Cardiac fibroblast (primary cell): ENCODE results near the gene ANKMY1.
"Not testable (repeated sequence)": the region's sequence is repeated elsewhere in the genome, so short reads cannot be mapped to it uniquely, and the experiment has no call there.

Experiments
- DNase-seq, 2 donors: peaks; one replicate each; pipeline versions ENCODE4 v3.0.0 to v3.0.0-alpha.2; 2010; ENCODE audit warnings: low read depth in 2 of 2
- H3K4me3 ChIP-seq, 2 donors: replicated peaks in 1 of 2; 1 replicate in 1 of 2; 2 replicates in 1 of 2; pipeline ENCODE4 v1.5.1; 2011; ENCODE audit warnings: low read depth in 2 of 2, low read length in 2 of 2, mild to moderate bottlenecking in 2 of 2, moderate library complexity in 1 of 2
- TF ChIP-seq, protein P1 (sequence below): IDR thresholded peaks from one replicate; pipeline ENCODE4 v1.5.1; 2011; ENCODE audit warnings: low read depth, mild to moderate bottlenecking, low read length, inconsistent platforms

The ANKMY1 gene

DNA sequence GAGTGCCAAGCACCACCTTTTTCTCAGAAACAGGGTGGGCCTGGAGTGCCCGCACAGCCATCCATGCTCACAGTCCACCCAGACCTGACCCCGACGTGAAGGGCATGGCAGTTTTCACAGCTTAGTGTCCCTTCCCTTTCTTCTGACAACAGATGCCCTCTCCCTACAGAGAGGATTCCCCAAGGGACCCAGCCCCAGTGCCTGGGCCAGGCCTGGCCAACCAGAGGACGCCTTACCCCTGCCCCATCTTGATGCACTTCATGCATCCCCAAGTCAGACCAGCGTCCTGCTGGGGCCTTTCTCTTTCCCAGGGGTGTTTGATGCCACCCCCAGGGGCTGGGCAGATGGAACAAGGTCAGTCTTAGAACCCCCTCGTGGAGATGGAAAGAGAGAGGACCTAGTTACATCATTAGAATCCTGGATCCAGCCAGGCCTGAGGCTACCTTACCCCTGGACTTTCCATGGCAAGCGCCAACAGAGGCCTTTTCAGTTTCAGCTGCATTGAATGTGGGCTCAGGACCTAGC is 3.8 kb downstream of the ANKMY1 start:
- DNase-seq = no peak
- TF ChIP-seq, protein P1, sequence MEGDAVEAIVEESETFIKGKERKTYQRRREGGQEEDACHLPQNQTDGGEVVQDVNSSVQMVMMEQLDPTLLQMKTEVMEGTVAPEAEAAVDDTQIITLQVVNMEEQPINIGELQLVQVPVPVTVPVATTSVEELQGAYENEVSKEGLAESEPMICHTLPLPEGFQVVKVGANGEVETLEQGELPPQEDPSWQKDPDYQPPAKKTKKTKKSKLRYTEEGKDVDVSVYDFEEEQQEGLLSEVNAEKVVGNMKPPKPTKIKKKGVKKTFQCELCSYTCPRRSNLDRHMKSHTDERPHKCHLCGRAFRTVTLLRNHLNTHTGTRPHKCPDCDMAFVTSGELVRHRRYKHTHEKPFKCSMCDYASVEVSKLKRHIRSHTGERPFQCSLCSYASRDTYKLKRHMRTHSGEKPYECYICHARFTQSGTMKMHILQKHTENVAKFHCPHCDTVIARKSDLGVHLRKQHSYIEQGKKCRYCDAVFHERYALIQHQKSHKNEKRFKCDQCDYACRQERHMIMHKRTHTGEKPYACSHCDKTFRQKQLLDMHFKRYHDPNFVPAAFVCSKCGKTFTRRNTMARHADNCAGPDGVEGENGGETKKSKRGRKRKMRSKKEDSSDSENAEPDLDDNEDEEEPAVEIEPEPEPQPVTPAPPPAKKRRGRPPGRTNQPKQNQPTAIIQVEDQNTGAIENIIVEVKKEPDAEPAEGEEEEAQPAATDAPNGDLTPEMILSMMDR = no peak
- H3K4me3 ChIP-seq = no peak overlapping the region

GRCh38 chr2:240551811-240552210 is 6.0 kb downstream of the ANKMY1 start:
- DNase-seq = no peak
- TF ChIP-seq, protein P1 = no peak
- no peak overlapping the region for H3K4me3 ChIP-seq

GRCh38 chr2:240551288-240551687 is 6.5 kb downstream of the ANKMY1 start:
- no peak overlapping the region for H3K4me3 ChIP-seq
- DNase-seq = no peak
- TF ChIP-seq, protein P1 = no peak

DNA sequence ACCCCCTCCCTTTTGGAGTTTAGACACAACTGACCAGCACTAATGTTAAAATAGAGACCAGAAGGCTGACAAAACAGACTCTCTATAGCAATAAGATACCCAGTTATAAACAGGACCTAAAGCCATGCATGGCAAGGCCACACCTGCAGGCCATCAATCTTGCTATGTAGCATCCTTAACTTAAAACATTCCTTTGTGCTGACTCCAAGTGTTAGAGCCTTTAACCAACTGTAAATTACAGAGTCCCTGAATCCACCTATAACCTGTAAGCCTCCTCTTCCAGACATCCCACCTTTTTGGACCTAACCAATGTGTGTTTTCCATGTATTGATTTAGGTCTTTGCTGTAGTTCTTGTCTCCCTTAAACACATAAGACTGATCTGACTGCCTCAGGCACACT is 17.9 kb downstream of the ANKMY1 start:
- TF ChIP-seq, protein P1 = no peak
- DNase-seq = no peak

GRCh38 chr2:240539101-240539500 is 18.7 kb downstream of the ANKMY1 start:
- H3K4me3 ChIP-seq, DNase-seq: not testable (repeated sequence)

More for the DNA sequence above, 17.9 kb downstream of the ANKMY1 start:
- H3K4me3 ChIP-seq = no peak overlapping the region

GRCh38 chr2:240538031-240538780 is 19.6 kb downstream of the ANKMY1 start:
- no peak for DNase-seq
- TF ChIP-seq, protein P1 = no peak

GRCh38 chr2:240532031-240532775 is 25.6 kb downstream of the ANKMY1 start:
- no peak for DNase-seq
- H3K4me3 ChIP-seq = no peak overlapping the region
- TF ChIP-seq, protein P1 = no peak

More at GRCh38 chr2:240538031-240538780, 19.6 kb downstream of the ANKMY1 start:
- H3K4me3 ChIP-seq = no peak overlapping the region
